ENCODE data around the gene TOX2. TPM values are rescaled to one million over a fixed set of nuclear protein-coding genes. Genes with fewer than 3 reads are reported as not detected.

TOX2 gene
- total and polyA plus RNA-seq, 2 of the 8 experiments (the other 6 are each of a cell fraction or from before 2014, with no cell fraction given): 1.8 to 3.4 TPM

DNA sequence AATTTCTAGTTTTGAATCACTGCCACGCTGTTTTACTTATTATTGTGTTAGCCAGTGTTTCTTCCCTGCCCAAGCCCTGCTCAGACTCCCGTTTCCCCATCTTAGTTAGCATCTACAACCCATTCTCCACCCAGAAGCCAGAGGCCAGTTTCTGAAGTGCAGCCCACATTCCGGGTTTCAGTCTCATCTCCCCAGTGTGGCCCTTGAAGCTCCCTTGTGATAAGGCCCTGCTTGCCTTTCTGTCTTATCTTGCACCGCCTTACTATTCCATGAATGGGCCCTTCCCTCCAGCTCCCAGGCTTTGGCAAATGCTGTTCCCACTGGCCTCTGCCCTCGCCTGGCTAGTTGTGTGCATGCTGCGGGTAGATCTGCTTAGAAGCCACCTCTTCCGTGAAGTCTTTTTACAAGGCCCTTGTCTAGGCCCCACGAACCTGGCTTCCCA lies 41.1 kb downstream of the TOX2 start (continued):
- TF ChIP-seq, protein P1, sequence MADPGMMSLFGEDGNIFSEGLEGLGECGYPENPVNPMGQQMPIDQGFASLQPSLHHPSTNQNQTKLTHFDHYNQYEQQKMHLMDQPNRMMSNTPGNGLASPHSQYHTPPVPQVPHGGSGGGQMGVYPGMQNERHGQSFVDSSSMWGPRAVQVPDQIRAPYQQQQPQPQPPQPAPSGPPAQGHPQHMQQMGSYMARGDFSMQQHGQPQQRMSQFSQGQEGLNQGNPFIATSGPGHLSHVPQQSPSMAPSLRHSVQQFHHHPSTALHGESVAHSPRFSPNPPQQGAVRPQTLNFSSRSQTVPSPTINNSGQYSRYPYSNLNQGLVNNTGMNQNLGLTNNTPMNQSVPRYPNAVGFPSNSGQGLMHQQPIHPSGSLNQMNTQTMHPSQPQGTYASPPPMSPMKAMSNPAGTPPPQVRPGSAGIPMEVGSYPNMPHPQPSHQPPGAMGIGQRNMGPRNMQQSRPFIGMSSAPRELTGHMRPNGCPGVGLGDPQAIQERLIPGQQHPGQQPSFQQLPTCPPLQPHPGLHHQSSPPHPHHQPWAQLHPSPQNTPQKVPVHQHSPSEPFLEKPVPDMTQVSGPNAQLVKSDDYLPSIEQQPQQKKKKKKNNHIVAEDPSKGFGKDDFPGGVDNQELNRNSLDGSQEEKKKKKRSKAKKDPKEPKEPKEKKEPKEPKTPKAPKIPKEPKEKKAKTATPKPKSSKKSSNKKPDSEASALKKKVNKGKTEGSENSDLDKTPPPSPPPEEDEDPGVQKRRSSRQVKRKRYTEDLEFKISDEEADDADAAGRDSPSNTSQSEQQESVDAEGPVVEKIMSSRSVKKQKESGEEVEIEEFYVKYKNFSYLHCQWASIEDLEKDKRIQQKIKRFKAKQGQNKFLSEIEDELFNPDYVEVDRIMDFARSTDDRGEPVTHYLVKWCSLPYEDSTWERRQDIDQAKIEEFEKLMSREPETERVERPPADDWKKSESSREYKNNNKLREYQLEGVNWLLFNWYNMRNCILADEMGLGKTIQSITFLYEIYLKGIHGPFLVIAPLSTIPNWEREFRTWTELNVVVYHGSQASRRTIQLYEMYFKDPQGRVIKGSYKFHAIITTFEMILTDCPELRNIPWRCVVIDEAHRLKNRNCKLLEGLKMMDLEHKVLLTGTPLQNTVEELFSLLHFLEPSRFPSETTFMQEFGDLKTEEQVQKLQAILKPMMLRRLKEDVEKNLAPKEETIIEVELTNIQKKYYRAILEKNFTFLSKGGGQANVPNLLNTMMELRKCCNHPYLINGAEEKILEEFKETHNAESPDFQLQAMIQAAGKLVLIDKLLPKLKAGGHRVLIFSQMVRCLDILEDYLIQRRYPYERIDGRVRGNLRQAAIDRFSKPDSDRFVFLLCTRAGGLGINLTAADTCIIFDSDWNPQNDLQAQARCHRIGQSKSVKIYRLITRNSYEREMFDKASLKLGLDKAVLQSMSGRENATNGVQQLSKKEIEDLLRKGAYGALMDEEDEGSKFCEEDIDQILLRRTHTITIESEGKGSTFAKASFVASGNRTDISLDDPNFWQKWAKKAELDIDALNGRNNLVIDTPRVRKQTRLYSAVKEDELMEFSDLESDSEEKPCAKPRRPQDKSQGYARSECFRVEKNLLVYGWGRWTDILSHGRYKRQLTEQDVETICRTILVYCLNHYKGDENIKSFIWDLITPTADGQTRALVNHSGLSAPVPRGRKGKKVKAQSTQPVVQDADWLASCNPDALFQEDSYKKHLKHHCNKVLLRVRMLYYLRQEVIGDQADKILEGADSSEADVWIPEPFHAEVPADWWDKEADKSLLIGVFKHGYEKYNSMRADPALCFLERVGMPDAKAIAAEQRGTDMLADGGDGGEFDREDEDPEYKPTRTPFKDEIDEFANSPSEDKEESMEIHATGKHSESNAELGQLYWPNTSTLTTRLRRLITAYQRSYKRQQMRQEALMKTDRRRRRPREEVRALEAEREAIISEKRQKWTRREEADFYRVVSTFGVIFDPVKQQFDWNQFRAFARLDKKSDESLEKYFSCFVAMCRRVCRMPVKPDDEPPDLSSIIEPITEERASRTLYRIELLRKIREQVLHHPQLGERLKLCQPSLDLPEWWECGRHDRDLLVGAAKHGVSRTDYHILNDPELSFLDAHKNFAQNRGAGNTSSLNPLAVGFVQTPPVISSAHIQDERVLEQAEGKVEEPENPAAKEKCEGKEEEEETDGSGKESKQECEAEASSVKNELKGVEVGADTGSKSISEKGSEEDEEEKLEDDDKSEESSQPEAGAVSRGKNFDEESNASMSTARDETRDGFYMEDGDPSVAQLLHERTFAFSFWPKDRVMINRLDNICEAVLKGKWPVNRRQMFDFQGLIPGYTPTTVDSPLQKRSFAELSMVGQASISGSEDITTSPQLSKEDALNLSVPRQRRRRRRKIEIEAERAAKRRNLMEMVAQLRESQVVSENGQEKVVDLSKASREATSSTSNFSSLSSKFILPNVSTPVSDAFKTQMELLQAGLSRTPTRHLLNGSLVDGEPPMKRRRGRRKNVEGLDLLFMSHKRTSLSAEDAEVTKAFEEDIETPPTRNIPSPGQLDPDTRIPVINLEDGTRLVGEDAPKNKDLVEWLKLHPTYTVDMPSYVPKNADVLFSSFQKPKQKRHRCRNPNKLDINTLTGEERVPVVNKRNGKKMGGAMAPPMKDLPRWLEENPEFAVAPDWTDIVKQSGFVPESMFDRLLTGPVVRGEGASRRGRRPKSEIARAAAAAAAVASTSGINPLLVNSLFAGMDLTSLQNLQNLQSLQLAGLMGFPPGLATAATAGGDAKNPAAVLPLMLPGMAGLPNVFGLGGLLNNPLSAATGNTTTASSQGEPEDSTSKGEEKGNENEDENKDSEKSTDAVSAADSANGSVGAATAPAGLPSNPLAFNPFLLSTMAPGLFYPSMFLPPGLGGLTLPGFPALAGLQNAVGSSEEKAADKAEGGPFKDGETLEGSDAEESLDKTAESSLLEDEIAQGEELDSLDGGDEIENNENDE (IDR thresholded peaks at IDR 0.05; ENCODE audit: insufficient replicate concordance, low read length): no peak
- no peak for TF ChIP-seq CBX8 (IDR thresholded peaks at IDR 0.05; ENCODE audit: borderline replicate concordance, low read depth, low read length)
- TF ChIP-seq RNF2 (IDR thresholded peaks at IDR 0.05; ENCODE audit: borderline replicate concordance, low read depth, low read length, missing control alignments, poor library complexity, severe bottlenecking): no peak
- no peak for TF ChIP-seq CTBP2 (IDR thresholded peaks at IDR 0.05; ENCODE audit: borderline replicate concordance, insufficient read depth, insufficient read length, low read length)
- TF ChIP-seq NANOG (IDR thresholded peaks at IDR 0.05; ENCODE audit: insufficient read depth, low read depth, low read length, poor library complexity, severe bottlenecking): no peak
- no peak for TF ChIP-seq ATF3 (IDR thresholded peaks at IDR 0.05; ENCODE audit: insufficient read depth, low read depth, low read length)
- no peak for TF ChIP-seq TAF7 (optimal IDR thresholded peaks at IDR 0.05; ENCODE audit: borderline replicate concordance, low read depth, low read length)
- TF ChIP-seq BRCA1 (IDR thresholded peaks at IDR 0.05; ENCODE audit: low read depth, low read length): no peak
- no peak for TF ChIP-seq JUND (IDR thresholded peaks at IDR 0.05; ENCODE audit: low read length)
- TF ChIP-seq RXRA (IDR thresholded peaks at IDR 0.05; ENCODE audit: insufficient read depth, low read depth, low read length): no peak

All from H1 (cell line).